GM12878 (cell line): ENCODE results near the gene TMOD2. TPM values are rescaled to one million over a fixed set of nuclear protein-coding genes. Genes with fewer than 3 reads are reported as not detected.

Source experiments
- ATAC-seq: fragments of 200-7000 bp; cut with Tn5 transposase; 3 replicates; pipeline ENCODE4 v1.9.1; 2020; ENCODE audit warnings: mild to moderate bottlenecking, moderate library complexity
- Bru-seq: library from RNA; stranded (reverse); fragments of 400-500 nt; gene quantifications from one replicate; lab custom pipeline; 2021; lab: Mats Ljungman, UMichigan
- BruChase-seq, 2 experiments: library from RNA; stranded (reverse); fragments of 400-500 nt; gene quantifications; one replicate each; lab custom pipeline; 2021; lab: Mats Ljungman, UMichigan
- BruUV-seq: library from RNA; stranded (reverse); fragments of 400-500 nt; replicated peaks from 2 replicates; lab custom pipeline; 2021; lab: Mats Ljungman, UMichigan
- CTCF ChIA-PET: fragments of 300-600 bp; sonication (Branson Sonifier 250); formaldehyde crosslinking; extraction: SDS; loops from one replicate; lab custom pipeline; 2021; ENCODE audit warnings: inconsistent platforms; lab: Yijun Ruan, JAX
- POLR2A ChIA-PET: fragments of 350-600 bp; formaldehyde crosslinking; extraction: SDS; loops from one replicate; lab custom pipeline; 2021; ENCODE audit warnings: inconsistent platforms; lab: Charles Lee
- RAD21 ChIA-PET: fragments of 300-600 bp; sonication (Branson Sonifier 250); formaldehyde crosslinking; loops from one replicate; lab custom pipeline; 2023; ENCODE audit warnings: antibody characterized with exemption; ENCODE audit not compliant: unreplicated experiment; lab: Charles Lee
- SMC1A ChIA-PET: fragments of 300-600 bp; sonication (Branson Sonifier 250); formaldehyde crosslinking; loops from one replicate; lab custom pipeline; 2023; ENCODE audit not compliant: unreplicated experiment, uncharacterized antibody; lab: Charles Lee
- DNase-seq: peaks from one replicate; pipeline ENCODE4 v3.0.0-alpha.2; 2011; ENCODE audit warnings: low read depth, low spot score
- FAIRE-seq: peaks from 3 replicates; lab custom pipeline; 2011; peaks lifted over from hg19 to GRCh38; lab: Jason Lieb, UNC
- H2AFZ ChIP-seq: 2 replicates; pipeline ENCODE4 v1.6.0; 2011; ENCODE audit warnings: low read depth, low read length, control low read depth; ENCODE audit not compliant: control insufficient read depth
- H3K27ac ChIP-seq: 2 replicates; pipeline ENCODE4 v1.5.1; 2011; ENCODE audit warnings: control low read depth; ENCODE audit not compliant: control insufficient read depth, insufficient read depth
- H3K27me3 ChIP-seq, 2 experiments: replicated peaks in 1 of 2; 2 replicates each; pipeline versions ENCODE4 v1.6.0 to v1.6.1; 2011; ENCODE audit warnings: low read length in 1 of 2; ENCODE audit not compliant: control insufficient read depth in 2 of 2, insufficient read depth in 2 of 2
- H3K36me3 ChIP-seq, 2 experiments: 2 replicates each; pipeline ENCODE4 v1.5.1; 2011; ENCODE audit warnings: low read length in 1 of 2; ENCODE audit not compliant: control insufficient read depth in 2 of 2, insufficient read depth in 2 of 2
- H3K4me1 ChIP-seq: 2 replicates; pipeline ENCODE4 v1.6.1; 2011; ENCODE audit warnings: mild to moderate bottlenecking, low read length, moderate library complexity, mixed read lengths; ENCODE audit not compliant: control insufficient read depth, insufficient read depth
- H3K4me2 ChIP-seq: 2 replicates; pipeline ENCODE4 v1.6.0; 2011; ENCODE audit warnings: control low read depth; ENCODE audit not compliant: control insufficient read depth, insufficient read depth
- H3K4me3 ChIP-seq: fragments of 200-600 bp; sonication (generic); 2 replicates; pipeline ENCODE4 v1.5.1; 2016
- H3K79me2 ChIP-seq: 2 replicates; pipeline ENCODE4 v1.6.0; 2011; ENCODE audit warnings: low read length; ENCODE audit not compliant: control insufficient read depth, insufficient read depth
- H3K9ac ChIP-seq: 2 replicates; pipeline ENCODE4 v1.8.0; 2011; ENCODE audit warnings: low read length, control low read depth, mixed read lengths; ENCODE audit not compliant: control insufficient read depth, insufficient read depth
- H3K9me3 ChIP-seq: replicated peaks from 3 replicates; pipeline ENCODE4 v1.5.1; 2011; ENCODE audit warnings: mild to moderate bottlenecking, low read length; ENCODE audit not compliant: control insufficient read depth, insufficient read depth
- H4K20me1 ChIP-seq: 2 replicates; pipeline ENCODE4 v1.6.0; 2011; ENCODE audit not compliant: control insufficient read depth, insufficient read depth
- EGR1 ChIP-seq, 2 experiments: IDR thresholded peaks; 1 replicate in 1 of 2; 2 replicates in 1 of 2; pipeline ENCODE4 v1.6.1; 2011 to 2012; ENCODE audit warnings: low read depth in 2 of 2, low read length in 2 of 2, borderline replicate concordance in 1 of 2, mild to moderate bottlenecking in 1 of 2, moderate library complexity in 1 of 2
- HCFC1 ChIP-seq: fragments of 150-350 bp; IDR thresholded peaks from 2 replicates; pipeline ENCODE4 v1.6.1; 2014; ENCODE audit warnings: low read length
- HDAC6 ChIP-seq: fragments of 200-600 bp; sonication (generic); IDR thresholded peaks from one replicate; pipeline ENCODE4 v1.8.0; 2017; ENCODE audit warnings: antibody characterized with exemption; ENCODE audit not compliant: unreplicated experiment
- IKZF1 ChIP-seq: fragments of 450-650 bp; conservative IDR thresholded peaks from 2 replicates; pipeline ENCODE4 v1.6.1; 2017; ENCODE audit warnings: antibody characterized with exemption, mild to moderate bottlenecking
- LARP7 ChIP-seq: fragments of 450-650 bp; IDR thresholded peaks from 2 replicates; pipeline ENCODE4 v1.6.1; 2017; ENCODE audit warnings: mild to moderate bottlenecking
- RAD51 ChIP-seq: fragments of 450-650 bp; IDR thresholded peaks from 2 replicates; pipeline ENCODE4 v1.6.1; 2016; ENCODE audit warnings: moderate library complexity, mild to moderate bottlenecking, inconsistent platforms
- SIX5 ChIP-seq: IDR thresholded peaks from 2 replicates; pipeline ENCODE4 v1.6.1; 2011; ENCODE audit warnings: mild to moderate bottlenecking, low read depth, low read length, moderate library complexity; ENCODE audit not compliant: severe bottlenecking
- YY1 ChIP-seq: IDR thresholded peaks from 2 replicates; pipeline ENCODE4 v1.6.1; 2011; ENCODE audit warnings: low read depth, mild to moderate bottlenecking, low read length
- ZNF622 ChIP-seq: fragments of 450-650 bp; IDR thresholded peaks from 2 replicates; pipeline ENCODE4 v1.6.1; 2017; ENCODE audit warnings: mild to moderate bottlenecking, inconsistent platforms
- WGBS: methylation state at CpG from one replicate; pipeline ENCODE4 v1.1.6; 2016; ENCODE audit warnings: low lambda C conversion rate; ENCODE audit not compliant: insufficient replicate concordance, insufficient coverage; ENCODE audit errors: missing lambda C conversion rate; 5-methylcytosine and 5-hydroxymethylcytosine counted together
- in situ Hi-C: fragments of 300-500 bp; cut with MboI; formaldehyde crosslinking; loops from 9 replicates; pipeline ENCODE4 v1.14.3; 2018; ENCODE audit warnings: mixed read lengths
- intact Hi-C: fragments of 100-400 bp; cut with micrococcal nuclease; formaldehyde crosslinking; loops from one replicate; pipeline ENCODE4 v1.14.2; 2022; ENCODE audit not compliant: unreplicated experiment
- long read RNA-seq, 2 experiments: library from polyadenylated mRNA; unstranded; transcript quantifications; one replicate each; pipeline ENCODE4 v2.0.0, GENCODE V29; 2019 to 2020
- polyA minus RNA-seq, 3 experiments: library from RNA; depleted of rRNA, polyadenylated mRNA; stranded (reverse); fragments of >200 nt; gene quantifications; 2 replicates each; pipeline ENCODE4 v1.2.3, GENCODE V29; 2011
- polyA plus RNA-seq, 11 experiments: library from polyadenylated mRNA; depleted of rRNA in 4 of 11; unstranded in 6 of 11; stranded (reverse) in 5 of 11; fragments of >200 nt; fragmentation: Nextera tagmentation in 4 of 11; fragmentation: Illumina TruSeq in 1 of 11; extraction: Ambion mirVana in 4 of 11; extraction: Trizol in 1 of 11; gene quantifications; 1 replicate in 1 of 11; 2 replicates in 10 of 11; pipeline versions ENCODE4 v1.2.1 to v1.2.3, GENCODE V29; 2011 to 2016; ENCODE audit warnings: inconsistent platforms in 2 of 11, missing spikeins in 2 of 11, low read depth in 1 of 11
- total RNA-seq, 4 experiments: library from RNA; depleted of rRNA in 3 of 4; stranded (reverse); fragments of >200 nt in 3 of 4; fragmentation: Illumina TruSeq in 1 of 4; extraction: Trizol in 1 of 4; gene quantifications; 2 replicates each; pipeline versions ENCODE4 v1.2.1 to v1.2.3, GENCODE V29; 2013 to 2021
- TF ChIP-seq, protein P1 (sequence below): fragments of 450-650 bp; IDR thresholded peaks from 2 replicates; pipeline ENCODE4 v1.6.1; 2018; ENCODE audit warnings: mild to moderate bottlenecking, low read depth, moderate library complexity; ENCODE audit not compliant: partially characterized antibody

TMOD2 gene
- total RNA-seq (2013; cell fraction: nucleolus; rRNA removed) = 8.5 and 10.5 TPM in 2 replicates
- total RNA-seq (2014; rRNA removed) = 9.1 and 10.8 TPM in 2 replicates
- 12.6 and 13.9 TPM in 2 replicates for total RNA-seq (2014; rRNA removed; fragmentation: Illumina TruSeq; extraction: Trizol)
- total RNA-seq (2021) = 13.0 and 15.2 TPM in 2 replicates
- polyA plus RNA-seq (2011; ENCODE audit: low read depth) = 4.4 TPM
- 0.61 and 0.66 TPM in 2 replicates for polyA plus RNA-seq (2011; rRNA removed)
- 0.22 and 0.24 TPM in 2 replicates for polyA plus RNA-seq (2011; cell fraction: cytosol; rRNA removed)
- 0.54 and 0.86 TPM in 2 replicates for polyA plus RNA-seq (2011; cell fraction: nucleus; rRNA removed)
- 1.0 and 1.8 TPM in 2 replicates for polyA plus RNA-seq (2012)
- polyA plus RNA-seq (2014; fragmentation: Illumina TruSeq; extraction: Trizol) = 10.5 and 16.0 TPM in 2 replicates
- polyA plus RNA-seq (2014; fragmentation: Nextera tagmentation; extraction: Ambion mirVana) = 1 to 10 TPM; 1.6 to 1.7 TPM
- polyA plus RNA-seq (2014; rRNA removed) = 6.9 and 7.6 TPM in 2 replicates
- 1 to 10 TPM; 4.7 to 5.1 TPM for polyA plus RNA-seq (2016; fragmentation: Nextera tagmentation; extraction: Ambion mirVana)
- polyA minus RNA-seq (2011; rRNA and poly(A)+ RNA removed) = 0.41 and 0.59 TPM in 2 replicates
- 0.13 TPM in 1 of 2 replicates, not detected in the other for polyA minus RNA-seq (2011; cell fraction: cytosol; rRNA and poly(A)+ RNA removed)
- 0.36 and 0.86 TPM in 2 replicates for polyA minus RNA-seq (2011; cell fraction: nucleus; rRNA and poly(A)+ RNA removed)
- Bru-seq, nascent RNA = percentile 49 among the genes with signal in this experiment
- BruChase-seq, experiment 1, labeled RNA remaining after a 6-hour chase = percentile 60 among the genes with signal in this experiment
- percentile 54 among the genes with signal in this experiment for BruChase-seq, experiment 2, labeled RNA remaining after a 2-hour chase
- long read RNA-seq, experiment 1, partial matches to known transcripts = 1 of 2 reads
- long read RNA-seq, experiment 1, other reads (novel, unspliced or antisense) = 1 of 2 reads
- long read RNA-seq, experiment 2, full-length matches to known transcripts = 4 of 8 reads
- long read RNA-seq, experiment 2, partial matches to known transcripts = 4 of 8 reads
- long read RNA-seq, experiment 2, other reads (novel, unspliced or antisense) = 0 of 8 reads

DNA sequence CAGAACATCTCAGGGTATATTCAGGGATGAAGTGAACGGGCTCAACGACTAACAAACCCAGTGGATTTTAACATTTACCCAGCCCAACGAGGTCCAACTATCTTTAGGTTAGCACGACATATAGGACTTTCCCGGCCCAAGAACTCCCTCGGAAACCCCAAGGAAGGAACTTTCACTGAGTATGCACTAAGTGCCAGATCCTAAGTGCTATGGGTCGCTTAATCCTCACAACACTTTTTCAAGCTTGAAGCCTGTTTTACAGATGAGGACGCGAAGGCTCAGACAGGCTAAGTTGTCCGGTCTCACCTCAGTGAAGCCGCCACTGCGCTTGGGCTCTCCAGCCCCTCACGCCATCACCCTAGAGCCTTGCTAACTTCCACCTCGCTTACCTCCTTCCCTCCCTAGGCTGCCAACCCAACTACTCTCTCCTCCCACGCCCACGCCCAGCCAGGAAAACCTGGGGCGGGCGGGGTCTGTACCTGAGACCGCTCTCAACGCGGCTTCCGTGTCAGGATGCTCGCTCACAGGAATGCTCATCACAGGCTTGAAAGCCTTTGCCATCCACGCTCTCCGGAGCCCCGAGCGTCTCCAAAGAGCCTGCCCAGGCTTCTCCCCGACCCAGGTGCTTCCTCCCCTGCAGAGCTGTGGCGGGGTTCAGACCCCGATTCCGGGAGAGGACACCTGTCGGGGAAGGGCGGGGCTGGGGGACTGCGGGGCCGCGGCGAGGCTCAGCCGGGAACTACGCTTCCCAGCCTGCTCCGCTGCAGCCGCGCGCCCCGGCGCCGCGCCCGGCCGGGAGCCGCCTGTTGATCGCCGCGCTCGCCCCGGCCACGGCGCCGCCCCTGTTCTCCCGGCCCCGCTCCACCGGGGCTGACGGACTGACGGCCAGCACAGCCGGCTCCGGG is at the start of gene TMOD2:
TMOD2 (plus strand) TSS at position 806 of the 905 bp plus-strand sequence. CDS start 14,845 bp downstream, outside the sequence.
- SMC1A ChIA-PET = interaction anchor here (0.8 to 0.9 kb wide), 3 partner anchors 10 to 25 kb away, joined by 3 to 4 read pairs (median 3); no protein-coding TSS in a partner anchor
- intact Hi-C loops = no loop called here
- Histone ChIP-seq H3K36me3 (no peaks in the 10 kb centered on the region), H3K4me3 (peak within 1 kb of the TSS; percentile 89), H3K27me3 (peaks cover 0 to 2% of the 10 kb centered on the region in 2 experiments; a peak in 1 of 4 replicates), H3K79me2 (no peaks in the 10 kb centered on the region), H2AFZ (peak within 1 kb of the TSS; percentile 93), H3K4me1 (no peaks in the 10 kb centered on the region), H3K9ac (peak within 1 kb of the TSS; percentile 52), H3K9me3 (no peaks in the 10 kb centered on the region), H3K4me2 (peak within 1 kb of the TSS; percentile 87), H3K27ac (no peak within 1 kb of the TSS), H4K20me1 (no peaks in the 10 kb centered on the region)
- ATAC-seq = peak; percentile 93
- RAD21 ChIA-PET = interaction anchor here (1.0 to 1.5 kb wide), 2 partner anchors 15 to 62 kb away, joined by 3 to 6 read pairs; no protein-coding TSS in a partner anchor
- CTCF ChIA-PET = interaction anchor here (1.0 to 1.5 kb wide), 2 partner anchors 10 to 101 kb away, joined by 4 to 7 read pairs; no protein-coding TSS in a partner anchor
- POLR2A ChIA-PET = interaction anchor here (1.0 kb wide), 1 partner anchor 13 kb away, joined by 6 read pairs; the partner anchor contains the start of gene LYSMD2
- no TSS peak for BruUV-seq
- in situ Hi-C loops = no loop called here
- no peak for FAIRE-seq
- 1% methylated on average over 64 of the region's 65 CpGs for WGBS
- TF ChIP-seq SIX5 (peak; percentile 66), HDAC6 (peak; percentile 88), LARP7 (no peak), RAD51 (no peak), ZNF622 (no peak), IKZF1 (peak; percentile 53; the same call in 1 of the 2 replicates), YY1 (peak; percentile 28; the same call in 1 of the 2 replicates), EGR1 (IDR thresholded peaks at IDR 0.05; ENCODE audit: borderline replicate concordance in 1 of 2, low read depth in 2 of 2, low read length in 2 of 2) (peak in 1 of 2 experiments; percentile 62; a peak in 1 of 3 replicates), HCFC1 (peak; percentile 71)
- TF ChIP-seq, protein P1, sequence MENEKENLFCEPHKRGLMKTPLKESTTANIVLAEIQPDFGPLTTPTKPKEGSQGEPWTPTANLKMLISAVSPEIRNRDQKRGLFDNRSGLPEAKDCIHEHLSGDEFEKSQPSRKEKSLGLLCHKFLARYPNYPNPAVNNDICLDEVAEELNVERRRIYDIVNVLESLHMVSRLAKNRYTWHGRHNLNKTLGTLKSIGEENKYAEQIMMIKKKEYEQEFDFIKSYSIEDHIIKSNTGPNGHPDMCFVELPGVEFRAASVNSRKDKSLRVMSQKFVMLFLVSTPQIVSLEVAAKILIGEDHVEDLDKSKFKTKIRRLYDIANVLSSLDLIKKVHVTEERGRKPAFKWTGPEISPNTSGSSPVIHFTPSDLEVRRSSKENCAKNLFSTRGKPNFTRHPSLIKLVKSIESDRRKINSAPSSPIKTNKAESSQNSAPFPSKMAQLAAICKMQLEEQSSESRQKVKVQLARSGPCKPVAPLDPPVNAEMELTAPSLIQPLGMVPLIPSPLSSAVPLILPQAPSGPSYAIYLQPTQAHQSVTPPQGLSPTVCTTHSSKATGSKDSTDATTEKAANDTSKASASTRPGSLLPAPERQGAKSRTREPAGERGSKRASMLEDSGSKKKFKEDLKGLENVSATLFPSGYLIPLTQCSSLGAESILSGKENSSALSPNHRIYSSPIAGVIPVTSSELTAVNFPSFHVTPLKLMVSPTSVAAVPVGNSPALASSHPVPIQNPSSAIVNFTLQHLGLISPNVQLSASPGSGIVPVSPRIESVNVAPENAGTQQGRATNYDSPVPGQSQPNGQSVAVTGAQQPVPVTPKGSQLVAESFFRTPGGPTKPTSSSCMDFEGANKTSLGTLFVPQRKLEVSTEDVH = no peak
- no peak for DNase-seq
